ENCODE measurements around the gene POLR2A. TPM values are rescaled to one million over a fixed set of nuclear protein-coding genes. Genes with fewer than 3 reads are reported as not detected.

POLR2A gene
- total RNA-seq, 4 donors from 2014 or later = 93.9 to 120 (median 110) TPM

- intact Hi-C loops (cut with DNase I; ENCODE audit: low total_unique reads) = no loop called here
- H3K4me3 ChIP-seq (ENCODE audit: low read depth, poor library complexity, severe bottlenecking) = no peak overlapping the region
- TF ChIP-seq CTCF (IDR thresholded peaks at IDR 0.05) = no peak
- TF ChIP-seq POLR2A (IDR thresholded peaks at IDR 0.05) = no peak
- WGBS, 2 donors = 86 to 90% methylated on average over 20 of the region's 20 CpGs
- DNase-seq (ENCODE audit: low spot score in 2 of 2) = no peak
Measured at GRCh38 chr17:7502171-7502847, 18.1 kb downstream of the POLR2A start.

DNA sequence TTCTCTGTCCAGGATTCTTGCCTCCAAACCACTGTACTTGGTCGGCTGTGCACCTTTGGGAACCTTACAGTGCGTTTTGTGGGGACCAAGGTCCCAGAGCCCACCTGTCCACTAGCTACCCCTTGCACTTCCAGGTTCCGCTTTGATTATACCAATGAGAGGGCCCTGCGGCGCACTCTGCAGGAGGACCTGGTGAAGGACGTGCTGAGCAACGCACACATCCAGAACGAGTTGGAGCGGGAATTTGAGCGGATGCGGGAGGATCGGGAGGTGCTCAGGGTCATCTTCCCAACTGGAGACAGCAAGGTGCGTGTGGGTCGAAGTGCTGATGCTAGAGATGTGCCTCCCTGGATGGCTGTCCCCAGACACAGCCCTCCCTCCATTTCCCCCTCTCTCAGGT is 18.8 kb downstream of the POLR2A start:
- no peak overlapping the region for H3K4me3 ChIP-seq (ENCODE audit: low read depth, poor library complexity, severe bottlenecking)
- intact Hi-C loops (cut with DNase I; ENCODE audit: low total_unique reads) = no loop called here
- no peak for DNase-seq (ENCODE audit: low spot score in 2 of 2)
- 82 to 85% methylated on average over 14 of the region's 14 CpGs for WGBS, 2 donors
- TF ChIP-seq POLR2A (IDR thresholded peaks at IDR 0.05) = no peak
- no peak for TF ChIP-seq CTCF (IDR thresholded peaks at IDR 0.05)

GRCh38 chr17:7503521-7503920 is 19.4 kb downstream of the POLR2A start:
- intact Hi-C loops (cut with DNase I; ENCODE audit: low total_unique reads) = no loop called here
- no peak for TF ChIP-seq CTCF (IDR thresholded peaks at IDR 0.05)
- TF ChIP-seq POLR2A (IDR thresholded peaks at IDR 0.05) = no peak
- H3K4me3 ChIP-seq (ENCODE audit: low read depth, poor library complexity, severe bottlenecking) = no peak overlapping the region
- DNase-seq (ENCODE audit: low spot score in 2 of 2) = no peak
- 96% methylated on average over 8 of the region's 8 CpGs for WGBS, 2 donors

DNA sequence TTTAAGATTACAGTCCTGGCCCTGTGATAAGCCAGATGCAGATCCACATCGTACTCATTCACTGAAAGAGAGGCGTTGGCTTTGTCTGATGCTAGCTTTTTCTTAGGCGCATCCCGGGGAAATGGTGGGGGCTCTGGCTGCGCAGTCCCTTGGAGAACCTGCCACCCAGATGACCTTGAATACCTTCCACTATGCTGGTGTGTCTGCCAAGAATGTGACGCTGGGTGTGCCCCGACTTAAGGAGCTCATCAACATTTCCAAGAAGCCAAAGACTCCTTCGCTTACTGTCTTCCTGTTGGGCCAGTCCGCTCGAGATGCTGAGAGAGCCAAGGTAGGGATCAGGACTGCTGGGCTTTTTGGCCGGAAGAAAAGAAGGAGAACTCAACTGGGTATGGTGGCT is 24.0 kb downstream of the POLR2A start:
- no peak for DNase-seq (ENCODE audit: low spot score in 2 of 2)
- WGBS, 2 donors = 64 to 75% methylated on average over 11 of the region's 11 CpGs
- intact Hi-C loops (cut with DNase I; ENCODE audit: low total_unique reads) = no loop called here
- H3K4me3 ChIP-seq (ENCODE audit: low read depth, poor library complexity, severe bottlenecking) = no peak overlapping the region
- TF ChIP-seq CTCF (IDR thresholded peaks at IDR 0.05) (no peak), POLR2A (IDR thresholded peaks at IDR 0.05) (no peak)

DNA sequence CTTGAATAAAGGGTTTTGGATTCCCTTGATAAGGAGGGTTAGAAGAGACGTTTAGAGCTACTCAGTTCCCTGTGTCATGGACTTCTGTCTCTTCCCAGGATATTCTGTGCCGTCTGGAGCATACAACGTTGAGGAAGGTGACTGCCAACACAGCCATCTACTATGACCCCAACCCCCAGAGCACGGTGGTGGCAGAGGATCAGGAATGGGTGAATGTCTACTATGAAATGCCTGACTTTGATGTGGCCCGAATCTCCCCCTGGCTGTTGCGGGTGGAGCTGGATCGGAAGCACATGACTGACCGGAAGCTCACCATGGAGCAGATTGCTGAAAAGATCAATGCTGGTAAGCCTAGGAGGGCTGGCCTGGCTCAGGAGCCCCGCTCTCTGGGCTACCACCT is 24.7 kb downstream of the POLR2A start:
- no peak for DNase-seq (ENCODE audit: low spot score in 2 of 2)
- H3K4me3 ChIP-seq (ENCODE audit: low read depth, poor library complexity, severe bottlenecking) = no peak overlapping the region
- intact Hi-C loops (cut with DNase I; ENCODE audit: low total_unique reads) = no loop called here
- WGBS, 2 donors = 82 to 91% methylated on average over 9 of the region's 9 CpGs
- TF ChIP-seq POLR2A (IDR thresholded peaks at IDR 0.05) (no peak), CTCF (IDR thresholded peaks at IDR 0.05) (no peak)

DNA sequence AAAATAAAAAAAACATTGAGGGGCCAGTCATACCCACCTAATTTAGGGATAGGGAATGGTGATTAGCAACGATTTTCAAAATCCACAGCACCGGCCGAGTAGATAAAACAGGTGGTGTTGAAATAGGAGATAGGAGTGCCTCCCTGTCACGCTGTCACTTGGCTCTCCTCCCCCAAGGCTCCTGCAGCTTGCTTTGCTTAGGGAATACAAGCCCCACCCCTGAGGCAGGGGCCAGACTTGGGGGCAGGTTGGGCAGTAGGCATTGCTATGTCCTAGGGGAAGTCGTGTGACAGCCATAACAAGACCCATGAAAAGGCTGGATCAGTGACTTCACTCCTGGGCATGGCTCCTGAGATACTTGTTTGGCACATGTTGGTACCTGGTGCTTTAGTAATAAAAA is 25.8 kb downstream of the POLR2A start:
- intact Hi-C loops (cut with DNase I; ENCODE audit: low total_unique reads) = no loop called here
- 76 to 78% methylated on average over 5 of the region's 5 CpGs for WGBS, 2 donors
- TF ChIP-seq CTCF (IDR thresholded peaks at IDR 0.05) = no peak
- no peak for TF ChIP-seq POLR2A (IDR thresholded peaks at IDR 0.05)
- H3K4me3 ChIP-seq (ENCODE audit: low read depth, poor library complexity, severe bottlenecking) = no peak overlapping the region
- no peak for DNase-seq (ENCODE audit: low spot score in 2 of 2)
